Thyroid gland (tissue), 4 donors: Measurements from ENCODE around the gene CERS5. TPM values are rescaled to one million over a fixed set of nuclear protein-coding genes. Genes with fewer than 3 reads are reported as not detected.
A peak's percentile ranks its signal among the peaks of the same experiment; 100 is the strongest.

Experiments
- DNase-seq, 2 donors: peaks; one replicate each; pipeline ENCODE4 v3.0.0-alpha.2; 2019
- H3K27ac ChIP-seq, 3 donors: fragments of 200-600 bp; sonication (generic); 1 replicate in 2 of 3; 2 replicates in 1 of 3; pipeline ENCODE4 v1.5.1; 2016 to 2019; ENCODE audit warnings: mild to moderate bottlenecking in 1 of 3, moderate library complexity in 1 of 3
- H3K27me3 ChIP-seq: fragments of 200-600 bp; sonication (generic); one replicate; pipeline ENCODE4 v1.5.1; 2019
- H3K36me3 ChIP-seq, 2 donors: fragments of 200-600 bp; sonication (generic); one replicate each; pipeline ENCODE4 v1.5.1; 2016 to 2019
- H3K4me1 ChIP-seq, 2 donors: fragments of 200-600 bp; sonication (generic); one replicate each; pipeline ENCODE4 v1.5.1; 2017 to 2019
- H3K4me3 ChIP-seq, 3 donors: fragments of 200-600 bp; sonication (generic); replicated peaks in 1 of 3; 1 replicate in 2 of 3; 2 replicates in 1 of 3; pipeline ENCODE4 v1.5.1; 2016; ENCODE audit warnings: mild to moderate bottlenecking in 1 of 3
- H3K9me3 ChIP-seq: fragments of 200-600 bp; sonication (generic); one replicate; pipeline ENCODE4 v1.5.1; 2017
- CTCF ChIP-seq, 6 experiments: fragments of 200-600 bp in 3 of 6; fragments of 450-650 bp in 3 of 6; sonication (generic) in 3 of 6; IDR thresholded peaks; one replicate each; pipeline ENCODE4 v1.5.1; 2016 to 2019; ENCODE audit warnings: antibody characterized with exemption in 6 of 6, mild to moderate bottlenecking in 2 of 6, inconsistent platforms in 1 of 6, moderate library complexity in 1 of 6
- POLR2A ChIP-seq, 2 donors: fragments of 450-650 bp; IDR thresholded peaks; one replicate each; pipeline ENCODE4 v1.6.1; 2017; ENCODE audit warnings: antibody characterized with exemption in 2 of 2, mild to moderate bottlenecking in 2 of 2, moderate library complexity in 1 of 2
- WGBS, 2 donors: methylation state at CpG; one replicate each; pipeline ENCODE4 v1.1.5; 2017; 5-methylcytosine and 5-hydroxymethylcytosine counted together
- intact Hi-C: fragments of 100-400 bp; cut with DNase I; formaldehyde crosslinking; loops from one replicate; pipeline ENCODE4 v1.15.1; 2023
- total RNA-seq, 4 donors: library from RNA; depleted of rRNA; stranded (reverse); fragments of >200 nt; gene quantifications; one replicate each; pipeline ENCODE4 v1.2.3, GENCODE V29; 2016

Gene CERS5
- total RNA-seq, 4 donors from 2014 or later: 20.2 to 34.9 (median 29.5) TPM

GRCh38 chr12:50147281-50147680 lies 19.9 kb downstream of the CERS5 start:
- Histone ChIP-seq H3K4me3 (no peak overlapping the region), H3K27me3 (no peaks in the 10 kb centered on the region), H3K9me3 (no peaks in the 10 kb centered on the region), H3K36me3 (no peaks in the 10 kb centered on the region), H3K27ac (no peak overlapping the region), H3K4me1 (peaks cover 11 to 14% of the 10 kb centered on the region in 2 donors)
- intact Hi-C loops: no loop called here
- no peak for TF ChIP-seq POLR2A (IDR thresholded peaks at IDR 0.05)
- WGBS, 2 donors: 96 to 97% methylated on average over 4 of the region's 4 CpGs
- no peak for DNase-seq

- no peak for TF ChIP-seq CTCF (IDR thresholded peaks at IDR 0.05)
- TF ChIP-seq POLR2A (IDR thresholded peaks at IDR 0.05): no peak
- Histone ChIP-seq H3K9me3 (no peaks in the 10 kb centered on the region), H3K36me3 (no peaks in the 10 kb centered on the region), H3K4me1 (peaks cover 0 to 1% of the 10 kb centered on the region in 2 donors), H3K27me3 (no peaks in the 10 kb centered on the region), H3K27ac (no peak overlapping the region), H3K4me3 (no peak overlapping the region)
- 90 to 92% methylated on average over 2 of the region's 2 CpGs for WGBS, 2 donors
- no peak for DNase-seq
- intact Hi-C loops: no loop called here
Observed at GRCh38 chr12:50145439-50145838, 21.7 kb downstream of the CERS5 start.

- Histone ChIP-seq H3K27me3 (no peaks in the 10 kb centered on the region), H3K27ac (no peak overlapping the region), H3K36me3 (no peaks in the 10 kb centered on the region), H3K4me3 (no peak overlapping the region), H3K9me3 (no peaks in the 10 kb centered on the region), H3K4me1 (no peaks in the 10 kb centered on the region)
- intact Hi-C loops: no loop called here
- no peak for TF ChIP-seq CTCF (IDR thresholded peaks at IDR 0.05)
- TF ChIP-seq POLR2A (IDR thresholded peaks at IDR 0.05): no peak
- no peak for DNase-seq
- 90 to 96% methylated on average over 8 of the region's 8 CpGs for WGBS, 2 donors
Observed at GRCh38 chr12:50142993-50143392, 24.2 kb downstream of the CERS5 start.

- no peak for DNase-seq
- H3K4me1 ChIP-seq: peaks cover 18 to 38% of the 10 kb centered on the region in 2 donors
- intact Hi-C loops: no loop called here
- H3K9me3 ChIP-seq: no peaks in the 10 kb centered on the region
- TF ChIP-seq POLR2A (IDR thresholded peaks at IDR 0.05) (no peak), CTCF (IDR thresholded peaks at IDR 0.05) (peak in 4 of 6 experiments; percentile 9 to 69 (median 40))
- no peaks in the 10 kb centered on the region for H3K27me3 ChIP-seq
- WGBS, 2 donors: 59 to 74% methylated on average over 2 of the region's 2 CpGs
- H3K27ac ChIP-seq: no peak overlapping the region
- H3K36me3 ChIP-seq: peaks cover 28 to 32% of the 10 kb centered on the region in 2 donors
- H3K4me3 ChIP-seq: no peak overlapping the region
Observed at GRCh38 chr12:50132505-50133135, 34.5 kb downstream of the CERS5 start.

- H3K27me3 ChIP-seq: no peaks in the 10 kb centered on the region
- TF ChIP-seq POLR2A (IDR thresholded peaks at IDR 0.05): no peak
- no peak for TF ChIP-seq CTCF (IDR thresholded peaks at IDR 0.05)
- no peaks in the 10 kb centered on the region for H3K9me3 ChIP-seq
- peak overlapping the region in 2 of 3 donors; percentile 35 to 47 for H3K27ac ChIP-seq
- peaks cover 19 to 29% of the 10 kb centered on the region in 2 donors for H3K36me3 ChIP-seq
- intact Hi-C loops: no loop called here
- no peak overlapping the region for H3K4me3 ChIP-seq
- WGBS, 2 donors: 19 to 23% methylated on average over 4 of the region's 4 CpGs
- peak; percentile 31 to 37 for DNase-seq
- peaks cover 11 to 35% of the 10 kb centered on the region in 2 donors for H3K4me1 ChIP-seq
Observed at GRCh38 chr12:50129290-50129689, 37.9 kb downstream of the CERS5 start.
